ENCODE data around the gene TCAIM.

GRCh38 chr3:44321335-44321734 lies 17.2 kb upstream of the TCAIM start:
- TF ChIP-seq, protein P1, sequence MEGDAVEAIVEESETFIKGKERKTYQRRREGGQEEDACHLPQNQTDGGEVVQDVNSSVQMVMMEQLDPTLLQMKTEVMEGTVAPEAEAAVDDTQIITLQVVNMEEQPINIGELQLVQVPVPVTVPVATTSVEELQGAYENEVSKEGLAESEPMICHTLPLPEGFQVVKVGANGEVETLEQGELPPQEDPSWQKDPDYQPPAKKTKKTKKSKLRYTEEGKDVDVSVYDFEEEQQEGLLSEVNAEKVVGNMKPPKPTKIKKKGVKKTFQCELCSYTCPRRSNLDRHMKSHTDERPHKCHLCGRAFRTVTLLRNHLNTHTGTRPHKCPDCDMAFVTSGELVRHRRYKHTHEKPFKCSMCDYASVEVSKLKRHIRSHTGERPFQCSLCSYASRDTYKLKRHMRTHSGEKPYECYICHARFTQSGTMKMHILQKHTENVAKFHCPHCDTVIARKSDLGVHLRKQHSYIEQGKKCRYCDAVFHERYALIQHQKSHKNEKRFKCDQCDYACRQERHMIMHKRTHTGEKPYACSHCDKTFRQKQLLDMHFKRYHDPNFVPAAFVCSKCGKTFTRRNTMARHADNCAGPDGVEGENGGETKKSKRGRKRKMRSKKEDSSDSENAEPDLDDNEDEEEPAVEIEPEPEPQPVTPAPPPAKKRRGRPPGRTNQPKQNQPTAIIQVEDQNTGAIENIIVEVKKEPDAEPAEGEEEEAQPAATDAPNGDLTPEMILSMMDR (IDR thresholded peaks at IDR 0.05), result no peak
- no peak for TF ChIP-seq POLR2A (IDR thresholded peaks at IDR 0.05)

Data from testis (tissue), 2 donors.